HTERT RPE-1 (cell line): ENCODE measurements around the gene HPCAL4.

Experiments used
- in situ Hi-C: fragments of 300-500 bp; cut with MboI; formaldehyde crosslinking; loops from 4 replicates; pipeline ENCODE4 v1.14.3; 2020; ENCODE audit warnings: low sequenced_read_pairs

Gene HPCAL4

GRCh38 chr1:39631361-39632322, 59.6 kb downstream of the HPCAL4 start:
- in situ Hi-C loops: no loop called here

DNA sequence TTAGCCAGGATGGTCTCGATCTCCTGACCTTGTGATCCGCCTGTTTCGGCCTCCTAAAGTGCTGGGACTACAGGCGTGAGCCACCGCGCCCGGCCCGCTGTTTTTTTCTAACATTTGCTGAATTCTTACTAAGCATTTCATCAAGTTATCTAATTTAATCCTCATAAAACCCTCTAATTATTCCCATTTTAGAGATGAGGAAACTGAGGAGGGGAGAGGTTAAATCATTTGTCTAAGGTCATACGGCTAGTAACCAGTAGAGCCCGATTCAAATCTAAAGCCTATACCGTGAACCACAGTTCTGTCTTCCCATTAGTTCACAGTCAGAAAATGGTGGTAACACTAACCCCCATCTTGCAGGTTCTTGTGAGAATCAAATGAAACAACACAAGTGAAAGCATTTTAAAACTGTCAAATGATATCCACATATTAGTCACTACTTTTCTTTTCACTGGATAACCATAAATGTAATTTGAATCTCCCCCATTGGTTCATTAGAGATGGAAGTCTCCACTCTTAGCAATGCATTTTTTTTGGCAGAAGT, 62.4 kb downstream of the HPCAL4 start:
- in situ Hi-C loops: no loop called here
